B cell (primary cell): ENCODE results near the gene GIPC1. TPM values are rescaled to one million over a fixed set of nuclear protein-coding genes. Genes with fewer than 3 reads are reported as not detected.
A peak's percentile ranks its signal among the peaks of the same experiment; 100 is the strongest.

Experiments used
- ATAC-seq: fragments of 200-7000 bp; cut with Tn5 transposase; one replicate; pipeline ENCODE4 v1.10.0; 2021; ENCODE audit warnings: low read depth, mild to moderate bottlenecking, moderate number of reproducible peaks, moderate library complexity
- CTCF ChIA-PET: fragments of 350-600 bp; sonication (Branson Sonifier 250); formaldehyde crosslinking; loops from one replicate; lab custom pipeline; 2021; ENCODE audit warnings: antibody characterized with exemption, inconsistent platforms; lab: Charles Lee
- POLR2A ChIA-PET: fragments of 350-600 bp; sonication (Branson Sonifier 250); formaldehyde crosslinking; loops from one replicate; lab custom pipeline; 2021; ENCODE audit warnings: antibody characterized with exemption; lab: Charles Lee
- DNase-seq: peaks from one replicate; pipeline ENCODE4 v3.0.0; 2013
- H2AFZ ChIP-seq: 2 replicates; pipeline ENCODE4 v1.6.1; 2012; ENCODE audit warnings: mild to moderate bottlenecking, low read depth, low read length; ENCODE audit not compliant: insufficient read depth, poor library complexity, severe bottlenecking
- H3K27ac ChIP-seq, 2 donors: 1 replicate in 1 of 2; 2 replicates in 1 of 2; pipeline ENCODE4 v1.5.1; 2012 to 2013; ENCODE audit warnings: low read length in 2 of 2, mild to moderate bottlenecking in 2 of 2, moderate library complexity in 1 of 2
- H3K27me3 ChIP-seq, 4 experiments: fragments of 200-600 bp in 1 of 4; sonication (generic) in 1 of 4; replicated peaks in 1 of 4; 1 replicate in 2 of 4; 2 replicates in 2 of 4; pipeline versions ENCODE4 v1.6.1 to v1.7.0; 2013 to 2016; ENCODE audit warnings: low read length in 3 of 4, mild to moderate bottlenecking in 2 of 4, mixed read lengths in 1 of 4, moderate library complexity in 1 of 4; ENCODE audit not compliant: insufficient read depth in 4 of 4, control insufficient read depth in 3 of 4; ENCODE audit errors: control extremely low read depth in 1 of 4
- H3K36me3 ChIP-seq, 2 experiments: replicated peaks in 1 of 2; 1 replicate in 1 of 2; 2 replicates in 1 of 2; pipeline versions ENCODE4 v1.6.1 to v1.7.1; 2013; ENCODE audit warnings: low read length in 1 of 2; ENCODE audit not compliant: insufficient read depth in 2 of 2, control insufficient read depth in 1 of 2; ENCODE audit errors: control extremely low read depth in 1 of 2, extremely low read depth in 1 of 2
- H3K4me1 ChIP-seq, 2 donors: fragments of 200-600 bp in 1 of 2; sonication (generic) in 1 of 2; 1 replicate in 1 of 2; 2 replicates in 1 of 2; pipeline versions ENCODE4 v1.5.1 to v1.6.1; 2013 to 2017; ENCODE audit warnings: low read length in 2 of 2; ENCODE audit not compliant: control insufficient read depth in 2 of 2, insufficient read depth in 2 of 2
- H3K4me2 ChIP-seq: replicated peaks from 2 replicates; pipeline ENCODE3; 2012; ENCODE audit warnings: mild to moderate bottlenecking, low read depth, low read length; ENCODE audit not compliant: poor library complexity, severe bottlenecking
- H3K4me3 ChIP-seq, 5 experiments: fragments of 200-600 bp in 1 of 5; sonication (generic) in 1 of 5; 1 replicate in 3 of 5; 2 replicates in 2 of 5; pipeline versions ENCODE4 v1.5.1 to v1.7.0; 2011 to 2016; ENCODE audit warnings: low read length in 4 of 5, mild to moderate bottlenecking in 4 of 5, low read depth in 2 of 5, control low read depth in 1 of 5, moderate library complexity in 1 of 5; ENCODE audit not compliant: insufficient read depth in 1 of 5; ENCODE audit errors: control extremely low read depth in 1 of 5, extremely low read depth in 1 of 5
- H3K79me2 ChIP-seq: fragments of 200-600 bp; sonication (generic); one replicate; pipeline ENCODE4 v1.6.0; 2016; ENCODE audit warnings: low read length; ENCODE audit not compliant: control insufficient read depth, insufficient read depth
- H3K9ac ChIP-seq: fragments of 200-600 bp; sonication (generic); 2 replicates; pipeline ENCODE4 v1.6.1; 2017; ENCODE audit warnings: mild to moderate bottlenecking, low read length, moderate library complexity
- H3K9me3 ChIP-seq, 3 donors: one replicate each; pipeline versions ENCODE4 v1.6.1 to v1.7.1; 2013; ENCODE audit warnings: low read length in 2 of 3; ENCODE audit not compliant: control insufficient read depth in 2 of 3, insufficient read depth in 1 of 3; ENCODE audit errors: control extremely low read depth in 1 of 3
- H4K20me1 ChIP-seq: 2 replicates; pipeline ENCODE4 v1.6.0; 2012; ENCODE audit warnings: mild to moderate bottlenecking, low read length; ENCODE audit not compliant: insufficient read depth, control insufficient read depth, poor library complexity, severe bottlenecking
- H3K27ac Mint-ChIP-seq: one replicate; pipeline ENCODE4 v1.8.0; 2021; ENCODE audit warnings: mixed read lengths
- H3K27me3 Mint-ChIP-seq: one replicate; pipeline ENCODE4 v1.8.0; 2021; ENCODE audit warnings: mixed read lengths
- H3K4me1 Mint-ChIP-seq: one replicate; pipeline ENCODE4 v1.8.0; 2021; ENCODE audit warnings: mixed read lengths
- H3K4me3 Mint-ChIP-seq: one replicate; pipeline ENCODE4 v1.8.0; 2021; ENCODE audit warnings: mixed read lengths
- H3K9me3 Mint-ChIP-seq: one replicate; pipeline ENCODE4 v1.8.0; 2022; ENCODE audit warnings: mixed read lengths; ENCODE audit not compliant: insufficient read depth
- CTCF ChIP-seq: fragments of 200-600 bp; IDR thresholded peaks from one replicate; pipeline ENCODE4 v1.8.0; 2022; ENCODE audit warnings: antibody characterized with exemption, mild to moderate bottlenecking
- EZH2 ChIP-seq: IDR thresholded peaks from 2 replicates; pipeline ENCODE4 v1.6.1; 2012; ENCODE audit warnings: borderline replicate concordance, low read depth, mild to moderate bottlenecking, moderate library complexity, low read length; ENCODE audit not compliant: insufficient read depth, poor library complexity, severe bottlenecking
- WGBS: methylation state at CpG from one replicate; pipeline ENCODE4 v1.1.5; 2013; ENCODE audit warnings: missing lambda C conversion rate; ENCODE audit not compliant: insufficient coverage; 5-methylcytosine and 5-hydroxymethylcytosine counted together
- intact Hi-C: fragments of 100-400 bp; cut with micrococcal nuclease; formaldehyde crosslinking; loops from one replicate; pipeline ENCODE4 v1.10.0; 2022
- polyA plus RNA-seq: library from polyadenylated mRNA; depleted of rRNA; stranded (reverse); fragments of >200 nt; gene quantifications from 2 replicates; pipeline ENCODE4 v1.2.3, GENCODE V29; 2012
- total RNA-seq, 2 donors: library from RNA; stranded (reverse); fragments of 120-200 nt in 1 of 2; gene quantifications; 1 replicate in 1 of 2; 2 replicates in 1 of 2; pipeline versions ENCODE4 v1.2.3 to v1.2.4, GENCODE V29; 2013 to 2022

GIPC1 gene
- total and polyA plus RNA-seq, 2 donors (not counting 1 experiment from before 2014, with no cell fraction given): 11.3 to 12.0 TPM

- Histone ChIP-seq H4K20me1 (peaks cover 43% of the 10 kb centered on the region), H2AFZ (no peak overlapping the region), H3K9me3 (no peaks in the 10 kb centered on the region), H3K4me2 (peak overlapping the region; percentile 93), H3K4me3 (peak overlapping the region in 1 of 5 experiments; percentile 98), H3K79me2 (peaks cover 21% of the 10 kb centered on the region), H3K27ac (no peak overlapping the region), H3K9ac (no peak overlapping the region), H3K27me3 (no peaks in the 10 kb centered on the region), H3K4me1 (peaks cover 32 to 39% of the 10 kb centered on the region in 2 donors), H3K36me3 (peaks cover 0 to 25% of the 10 kb centered on the region in 2 experiments)
- WGBS: 87% methylated on average over 11 of the region's 15 CpGs
- TF ChIP-seq CTCF: no peak
- TF ChIP-seq EZH2: no peak
- ATAC-seq: no peak
- H3K4me1 Mint-ChIP-seq: peaks cover 45% of the 10 kb centered on the region
- no peaks in the 10 kb centered on the region for H3K9me3 Mint-ChIP-seq
- H3K4me3 Mint-ChIP-seq: peak overlapping the region; percentile 96
- CTCF ChIA-PET: interaction anchor here (1.8 to 1.9 kb wide), 2 partner anchors 41 to 379 kb away, joined by 6 read pairs; partner anchors contain the start of gene ASF1B
- DNase-seq: no peak
- POLR2A ChIA-PET: no interaction called here
- intact Hi-C loops: no loop called here
- H3K27ac Mint-ChIP-seq: peak overlapping the region; percentile 82
- H3K27me3 Mint-ChIP-seq: no peaks in the 10 kb centered on the region
Observed at GRCh38 chr19:14516048-14516534, 20.2 kb upstream of the GIPC1 start.

GRCh38 chr19:14515501-14516047, 19.6 kb upstream of the GIPC1 start:
- H3K27me3 ChIP-seq: no peaks in the 10 kb centered on the region
- TF ChIP-seq CTCF: no peak
- TF ChIP-seq EZH2: no peak
- H3K9ac ChIP-seq: no peak overlapping the region
- CTCF ChIA-PET: no interaction called here
- H2AFZ ChIP-seq: no peak overlapping the region
- H3K4me3 ChIP-seq: no peak overlapping the region
- peaks cover 0 to 25% of the 10 kb centered on the region in 2 experiments for H3K36me3 ChIP-seq
- no peaks in the 10 kb centered on the region for H3K27me3 Mint-ChIP-seq
- H3K4me3 Mint-ChIP-seq: peak overlapping the region; percentile 96
- POLR2A ChIA-PET: no interaction called here
- no peak for ATAC-seq
- peaks cover 21% of the 10 kb centered on the region for H3K79me2 ChIP-seq
- 93% methylated on average over 3 of the region's 8 CpGs for WGBS
- H4K20me1 ChIP-seq: peaks cover 43% of the 10 kb centered on the region
- peaks cover 32 to 39% of the 10 kb centered on the region in 2 donors for H3K4me1 ChIP-seq
- no peaks in the 10 kb centered on the region for H3K9me3 ChIP-seq
- H3K9me3 Mint-ChIP-seq: no peaks in the 10 kb centered on the region
- intact Hi-C loops: no loop called here
- H3K4me1 Mint-ChIP-seq: peaks cover 45% of the 10 kb centered on the region
- no peak overlapping the region for H3K4me2 ChIP-seq
- DNase-seq: no peak
- no peak overlapping the region for H3K27ac ChIP-seq
- peak overlapping the region; percentile 60 for H3K27ac Mint-ChIP-seq
